AG04450 (cell line): Measurements from ENCODE around the gene COPZ1. TPM values are rescaled to one million over a fixed set of nuclear protein-coding genes. Genes with fewer than 3 reads are reported as not detected.
A peak's percentile ranks its signal among the peaks of the same experiment; 100 is the strongest.
"Not testable (repeated sequence)": the region's sequence is repeated elsewhere in the genome, so short reads cannot be mapped to it uniquely, and the experiment has no call there.

Source experiments
- CTCF ChIA-PET: fragments of 300-600, 350-600 bp; formaldehyde crosslinking; extraction: SDS; loops from one replicate; lab custom pipeline; 2022; ENCODE audit warnings: antibody characterized with exemption, inconsistent platforms; lab: Charles Lee
- POLR2A ChIA-PET: fragments of 350-600 bp; formaldehyde crosslinking; extraction: SDS; loops from one replicate; lab custom pipeline; 2021; ENCODE audit warnings: antibody characterized with exemption, inconsistent platforms; lab: Yijun Ruan, JAX
- DNase-seq: peaks from one replicate; pipeline ENCODE4 v3.0.0-alpha.2; 2011; ENCODE audit warnings: low read depth, low spot score
- H3K27ac ChIP-seq: one replicate; pipeline ENCODE4 v1.5.1; 2012; ENCODE audit warnings: low read depth, low read length, control low read depth
- H3K27me3 ChIP-seq: one replicate; pipeline ENCODE4 v1.6.0; 2012; ENCODE audit warnings: low read length; ENCODE audit not compliant: control insufficient read depth, insufficient read depth
- H3K4me3 ChIP-seq: 2 replicates; pipeline ENCODE4 v1.5.1; 2011; ENCODE audit warnings: mild to moderate bottlenecking, low read depth, low read length, control low read depth
- H3K9me3 ChIP-seq: 2 replicates; pipeline ENCODE4 v1.5.1; 2012; ENCODE audit warnings: low read length; ENCODE audit not compliant: control insufficient read depth, insufficient read depth
- CTCF ChIP-seq: IDR thresholded peaks from 2 replicates; pipeline ENCODE4 v1.5.1; 2011; ENCODE audit warnings: low read depth, low read length, control low read depth, inconsistent platforms
- polyA plus RNA-seq: library from polyadenylated mRNA; depleted of rRNA; stranded (reverse); fragments of >200 nt; gene quantifications from 2 replicates; pipeline ENCODE4 v1.2.3, GENCODE V29; 2011

Gene COPZ1
- polyA plus RNA-seq, 1 experiment: 404 TPM

- no peaks in the 10 kb centered on the region for H3K27me3 ChIP-seq
- TF ChIP-seq CTCF: no peak
- no peak for DNase-seq
- no peak overlapping the region for H3K4me3 ChIP-seq
- POLR2A ChIA-PET: no interaction called here
- CTCF ChIA-PET: interaction anchor here (1.0 to 1.4 kb wide), 3 partner anchors 14 to 136 kb away, joined by 4 to 7 read pairs (median 6); no protein-coding TSS in a partner anchor
- no peaks in the 10 kb centered on the region for H3K9me3 ChIP-seq
- no peak overlapping the region for H3K27ac ChIP-seq
These were observed 25.8 kb downstream of the COPZ1 start for GRCh38 chr12:54350743-54351142.

GRCh38 chr12:54351341-54351740 lies 26.4 kb downstream of the COPZ1 start:
- CTCF ChIA-PET: interaction anchor here (1.0 to 1.4 kb wide), 3 partner anchors 15 to 137 kb away, joined by 4 to 7 read pairs (median 6); no protein-coding TSS in a partner anchor
- peak overlapping the region; percentile 89 for H3K27ac ChIP-seq
- no peaks in the 10 kb centered on the region for H3K27me3 ChIP-seq
- no peak for DNase-seq
- no peak for TF ChIP-seq CTCF
- H3K9me3 ChIP-seq: no peaks in the 10 kb centered on the region
- no peak overlapping the region for H3K4me3 ChIP-seq
- POLR2A ChIA-PET: no interaction called here

- POLR2A ChIA-PET: no interaction called here
- Histone ChIP-seq H3K4me3 (peak overlapping the region; percentile 10; the same call in 1 of the 2 replicates), H3K27me3 (no peaks in the 10 kb centered on the region), H3K27ac (peak overlapping the region; percentile 89), H3K9me3 (no peaks in the 10 kb centered on the region)
- CTCF ChIA-PET: interaction anchor here (0.5 to 2.2 kb wide), 7 partner anchors 16 to 138 kb away, joined by 3 to 9 read pairs (median 4); partner anchors contain the start of gene COPZ1
- DNase-seq: no peak
- TF ChIP-seq CTCF: no peak
These were observed 27.1 kb downstream of the COPZ1 start for GRCh38 chr12:54352022-54352531.

- ChIA-PET CTCF (interaction anchor here (0.7 to 2.2 kb wide), 10 partner anchors 15 to 139 kb away, joined by 3 to 9 read pairs (median 4); partner anchors contain the start of gene COPZ1), POLR2A (interaction anchor here (0.6 to 1.3 kb wide), 2 partner anchors 55 to 67 kb away, joined by 4 read pairs; no protein-coding TSS in a partner anchor)
- DNase-seq: no peak
These were observed 28.3 kb downstream of the COPZ1 start for GRCh38 chr12:54352891-54353874.

GRCh38 chr12:54354271-54354670 lies 29.3 kb downstream of the COPZ1 start:
- POLR2A ChIA-PET: not testable (repeated sequence)

More at GRCh38 chr12:54352891-54353874, 28.3 kb downstream of the COPZ1 start:
- H3K27me3 ChIP-seq: no peaks in the 10 kb centered on the region
- H3K4me3 ChIP-seq: no peak overlapping the region
- H3K9me3 ChIP-seq: no peaks in the 10 kb centered on the region
- no peak for TF ChIP-seq CTCF
- peak overlapping the region; percentile 89 for H3K27ac ChIP-seq

More at GRCh38 chr12:54354271-54354670, 29.3 kb downstream of the COPZ1 start:
- not testable (repeated sequence) for H3K27ac ChIP-seq, H3K4me3 ChIP-seq, H3K9me3 ChIP-seq, H3K27me3 ChIP-seq, DNase-seq
- CTCF ChIA-PET: interaction anchor here (0.6 to 1.7 kb wide), 4 partner anchors 29 to 102 kb away, joined by 3 to 7 read pairs (median 4); partner anchors contain the start of gene COPZ1
